NCI-H128 (cell line): ENCODE results near the gene AKR1C1.
"Not testable (repeated sequence)": the region's sequence is repeated elsewhere in the genome, so short reads cannot be mapped to it uniquely, and the experiment has no call there.

Source experiments
- DNase-seq: peaks from one replicate; lab custom pipeline; 2025; ENCODE audit not compliant: unreplicated experiment; lab: John Stamatoyannopoulos, UW

AKR1C1 gene

GRCh38 chr10:4982764-4983226, 19.6 kb downstream of the AKR1C1 start:
- no peak for DNase-seq

- no peak for DNase-seq
These were observed 20.5 kb downstream of the AKR1C1 start for GRCh38 chr10:4983615-4984216.

GRCh38 chr10:4984223-4984622, 21.0 kb downstream of the AKR1C1 start:
- DNase-seq = no peak

- no peak for DNase-seq
These were observed 21.9 kb downstream of the AKR1C1 start for GRCh38 chr10:4984971-4985594.

- not testable (repeated sequence) for DNase-seq
These were observed 24.9 kb downstream of the AKR1C1 start for GRCh38 chr10:4988000-4988641.

GRCh38 chr10:4990217-4990616, 27.0 kb downstream of the AKR1C1 start:
- no peak for DNase-seq

- not testable (repeated sequence) for DNase-seq
These were observed 28.2 kb downstream of the AKR1C1 start for GRCh38 chr10:4991463-4991862.

- DNase-seq = not testable (repeated sequence)
These were observed 29.3 kb downstream of the AKR1C1 start for GRCh38 chr10:4992564-4992963.

- DNase-seq = not testable (repeated sequence)
These were observed 31.0 kb downstream of the AKR1C1 start for GRCh38 chr10:4994260-4994659.

- no peak for DNase-seq
These were observed 35.5 kb downstream of the AKR1C1 start for GRCh38 chr10:4998671-4999070.

- DNase-seq = no peak
These were observed 39.0 kb downstream of the AKR1C1 start for GRCh38 chr10:5002013-5002727.

GRCh38 chr10:5003127-5004029, 40.2 kb downstream of the AKR1C1 start, which contains the start of gene AKR1C2:
Gene AKR1C2, minus strand, starts transcription at chr10:5003857. Its CDS starts 22 bp downstream, at chr10:5003835.
- not testable (repeated sequence) for DNase-seq

GRCh38 chr10:5004030-5004385, 40.8 kb downstream of the AKR1C1 start:
- not testable (repeated sequence) for DNase-seq

GRCh38 chr10:5004501-5004900, 41.3 kb downstream of the AKR1C1 start:
- not testable (repeated sequence) for DNase-seq

GRCh38 chr10:5008857-5009548, 45.8 kb downstream of the AKR1C1 start:
- DNase-seq = not testable (repeated sequence)

- not testable (repeated sequence) for DNase-seq
These were observed 46.8 kb downstream of the AKR1C1 start for GRCh38 chr10:5010043-5010442.

- DNase-seq = not testable (repeated sequence)
These were observed 48.2 kb downstream of the AKR1C1 start for GRCh38 chr10:5011392-5011791.

GRCh38 chr10:5012595-5012994, 49.4 kb downstream of the AKR1C1 start:
- DNase-seq = no peak

- no peak for DNase-seq
These were observed 50.2 kb downstream of the AKR1C1 start for GRCh38 chr10:5013385-5013784.
